ENCODE measurements around the gene C1orf174. TPM values are rescaled to one million over a fixed set of nuclear protein-coding genes. Genes with fewer than 3 reads are reported as not detected.

C1orf174 gene
- total RNA-seq, 1 donor: 21.0 TPM

- H3K4me1 ChIP-seq (ENCODE audit: insufficient read depth, low read length): no peaks in the 10 kb centered on the region
- no peak overlapping the region for H3K4me3 ChIP-seq (ENCODE audit: low read length)
- no peaks in the 10 kb centered on the region for H3K9me3 ChIP-seq (ENCODE audit: low read depth, low read length)
- no peaks in the 10 kb centered on the region for H3K27me3 ChIP-seq (ENCODE audit: insufficient read depth, low read length)
Measured at GRCh38 chr1:3931007-3931912, 31.2 kb upstream of the C1orf174 start.

- Histone ChIP-seq H3K4me1 (ENCODE audit: insufficient read depth, low read length) (no peaks in the 10 kb centered on the region), H3K9me3 (ENCODE audit: low read depth, low read length) (no peaks in the 10 kb centered on the region), H3K27me3 (ENCODE audit: insufficient read depth, low read length) (no peaks in the 10 kb centered on the region), H3K4me3 (ENCODE audit: low read length) (no peak overlapping the region)
Measured at GRCh38 chr1:3930301-3931006, 30.4 kb upstream of the C1orf174 start.

DNA sequence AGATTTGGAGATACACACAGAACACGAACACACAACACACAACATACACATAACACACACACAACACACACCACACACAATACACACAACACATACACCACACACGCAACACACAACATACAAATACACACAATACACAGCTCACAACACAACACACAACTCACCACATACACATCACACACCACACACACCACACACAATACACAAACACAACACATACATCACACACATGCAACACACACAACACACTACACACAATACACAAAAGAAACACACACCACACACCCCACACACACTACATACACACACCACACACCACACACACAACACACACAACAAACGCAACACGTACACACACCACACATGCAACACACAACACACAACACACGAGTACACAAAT is 29.1 kb upstream of the C1orf174 start:
- Histone ChIP-seq H3K27me3 (ENCODE audit: insufficient read depth, low read length) (no peaks in the 10 kb centered on the region), H3K4me3 (ENCODE audit: low read length) (no peak overlapping the region), H3K9me3 (ENCODE audit: low read depth, low read length) (no peaks in the 10 kb centered on the region), H3K4me1 (ENCODE audit: insufficient read depth, low read length) (no peaks in the 10 kb centered on the region)

- no peaks in the 10 kb centered on the region for H3K27me3 ChIP-seq (ENCODE audit: insufficient read depth, low read length)
- no peaks in the 10 kb centered on the region for H3K4me1 ChIP-seq (ENCODE audit: insufficient read depth, low read length)
- no peak overlapping the region for H3K4me3 ChIP-seq (ENCODE audit: low read length)
- H3K9me3 ChIP-seq (ENCODE audit: low read depth, low read length): no peaks in the 10 kb centered on the region
Measured at GRCh38 chr1:3928586-3928985, 28.5 kb upstream of the C1orf174 start.

- H3K9me3 ChIP-seq (ENCODE audit: low read depth, low read length): no peaks in the 10 kb centered on the region
- no peaks in the 10 kb centered on the region for H3K27me3 ChIP-seq (ENCODE audit: insufficient read depth, low read length)
- no peak overlapping the region for H3K4me3 ChIP-seq (ENCODE audit: low read length)
- no peaks in the 10 kb centered on the region for H3K4me1 ChIP-seq (ENCODE audit: insufficient read depth, low read length)
Measured at GRCh38 chr1:3926956-3927355, 26.9 kb upstream of the C1orf174 start.

DNA sequence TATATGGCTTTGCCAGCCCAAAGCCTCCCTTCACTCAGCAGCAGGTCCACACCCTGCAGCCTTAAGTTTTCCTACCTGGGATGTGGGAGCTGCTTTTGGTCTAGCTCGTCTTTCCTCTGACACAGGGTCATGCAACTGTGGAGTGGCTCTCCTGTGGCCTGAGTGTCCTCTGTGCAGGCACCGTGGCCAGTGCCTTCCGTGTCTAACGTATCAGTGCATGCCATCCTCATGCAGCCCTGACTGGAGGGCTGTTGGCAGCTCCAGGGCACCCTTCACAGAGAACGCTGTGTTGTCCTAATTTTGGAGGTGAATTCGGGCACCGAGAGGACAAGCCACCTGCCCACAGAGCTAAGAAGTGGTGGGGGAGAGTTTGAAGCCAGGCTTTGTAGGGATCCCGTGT is 25.7 kb upstream of the C1orf174 start:
- Histone ChIP-seq H3K4me1 (ENCODE audit: insufficient read depth, low read length) (no peaks in the 10 kb centered on the region), H3K9me3 (ENCODE audit: low read depth, low read length) (no peaks in the 10 kb centered on the region), H3K4me3 (ENCODE audit: low read length) (no peak overlapping the region), H3K27me3 (ENCODE audit: insufficient read depth, low read length) (no peaks in the 10 kb centered on the region)

- no peaks in the 10 kb centered on the region for H3K4me1 ChIP-seq (ENCODE audit: insufficient read depth, low read length)
- H3K9me3 ChIP-seq (ENCODE audit: low read depth, low read length): no peaks in the 10 kb centered on the region
- H3K4me3 ChIP-seq (ENCODE audit: low read length): no peak overlapping the region
- H3K27me3 ChIP-seq (ENCODE audit: insufficient read depth, low read length): no peaks in the 10 kb centered on the region
Measured at GRCh38 chr1:3925256-3925655, 25.2 kb upstream of the C1orf174 start.

DNA sequence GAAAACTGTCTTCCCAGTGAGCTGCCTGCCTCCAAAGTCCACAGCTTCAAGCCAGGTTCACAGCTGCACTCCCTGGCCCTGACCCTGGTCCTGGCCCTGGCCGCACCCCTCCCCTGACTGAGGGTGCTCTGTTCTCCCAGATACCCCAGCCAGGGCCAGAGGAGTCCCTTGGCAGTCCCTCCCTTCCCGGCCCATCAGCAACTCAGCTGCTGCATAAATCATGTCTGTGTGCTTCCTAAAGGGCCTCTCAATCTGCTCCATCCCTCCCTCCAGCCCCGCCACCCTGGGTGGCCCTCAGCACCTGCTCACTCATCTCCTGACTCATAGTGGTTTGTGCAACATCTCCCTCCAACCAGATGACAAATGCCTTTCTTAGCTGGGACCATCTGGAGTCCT is 24.8 kb upstream of the C1orf174 start:
- no peak overlapping the region for H3K4me3 ChIP-seq (ENCODE audit: low read length)
- H3K9me3 ChIP-seq (ENCODE audit: low read depth, low read length): no peaks in the 10 kb centered on the region
- no peaks in the 10 kb centered on the region for H3K27me3 ChIP-seq (ENCODE audit: insufficient read depth, low read length)
- H3K4me1 ChIP-seq (ENCODE audit: insufficient read depth, low read length): no peaks in the 10 kb centered on the region

DNA sequence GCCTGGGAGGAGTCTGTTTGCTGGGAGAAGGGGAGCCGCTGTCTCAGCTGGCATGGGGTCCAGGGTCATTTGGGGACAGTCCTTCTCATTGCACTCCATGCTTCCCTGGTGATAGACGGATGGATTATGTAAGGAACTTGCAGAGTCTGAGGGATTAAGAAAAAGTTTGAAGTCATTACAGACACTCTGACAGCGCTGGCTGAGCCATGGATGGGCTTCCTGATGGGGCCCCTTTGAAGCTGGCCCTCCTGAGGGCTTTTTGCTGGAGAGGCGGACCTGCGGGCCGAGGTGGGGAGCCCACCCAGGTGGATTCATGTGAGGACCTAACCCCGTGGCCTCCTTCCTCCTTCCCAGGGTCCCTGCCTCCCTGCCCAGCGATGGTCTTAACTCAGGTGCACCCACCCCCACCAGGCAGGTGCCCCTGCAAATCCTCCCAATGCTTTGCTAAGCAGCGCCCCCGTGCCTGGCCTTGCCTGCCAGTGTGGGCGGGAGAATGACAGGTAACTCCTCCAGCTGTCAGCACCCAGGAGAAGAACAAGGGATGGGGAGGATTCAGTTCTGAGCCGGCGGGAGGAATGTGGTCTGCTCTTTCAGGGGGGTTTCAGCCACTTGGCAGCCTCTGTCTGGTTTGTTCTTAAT is 24.2 kb upstream of the C1orf174 start:
- Histone ChIP-seq H3K27me3 (ENCODE audit: insufficient read depth, low read length) (no peaks in the 10 kb centered on the region), H3K4me1 (ENCODE audit: insufficient read depth, low read length) (no peaks in the 10 kb centered on the region), H3K9me3 (ENCODE audit: low read depth, low read length) (no peaks in the 10 kb centered on the region), H3K4me3 (ENCODE audit: low read length) (no peak overlapping the region)

GRCh38 chr1:3923378-3924185 is 23.5 kb upstream of the C1orf174 start:
- H3K9me3 ChIP-seq (ENCODE audit: low read depth, low read length): no peaks in the 10 kb centered on the region
- H3K4me1 ChIP-seq (ENCODE audit: insufficient read depth, low read length): no peaks in the 10 kb centered on the region
- no peaks in the 10 kb centered on the region for H3K27me3 ChIP-seq (ENCODE audit: insufficient read depth, low read length)
- H3K4me3 ChIP-seq (ENCODE audit: low read length): no peak overlapping the region

DNA sequence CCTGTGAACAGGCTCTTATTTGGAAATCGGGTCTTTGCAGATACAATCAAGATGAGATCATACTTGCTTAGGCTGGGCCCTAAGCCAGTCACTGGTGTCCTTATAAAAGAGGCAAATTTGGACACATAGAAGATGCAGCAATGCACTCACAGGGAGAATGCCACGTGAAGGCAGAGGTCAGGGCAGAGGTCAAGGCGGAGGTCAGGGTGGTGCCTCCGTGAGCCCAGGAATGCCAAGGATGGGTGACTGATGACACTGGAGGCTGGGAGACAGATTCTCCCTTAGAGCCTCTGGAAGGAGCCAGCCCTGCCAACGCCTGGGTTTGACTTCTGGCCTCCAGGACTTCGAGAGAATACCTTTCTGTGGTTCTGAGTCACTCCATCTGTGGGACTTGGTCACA is 22.8 kb upstream of the C1orf174 start:
- Histone ChIP-seq H3K27me3 (ENCODE audit: insufficient read depth, low read length) (no peaks in the 10 kb centered on the region), H3K9me3 (ENCODE audit: low read depth, low read length) (no peaks in the 10 kb centered on the region), H3K4me1 (ENCODE audit: insufficient read depth, low read length) (no peaks in the 10 kb centered on the region), H3K4me3 (ENCODE audit: low read length) (no peak overlapping the region)

DNA sequence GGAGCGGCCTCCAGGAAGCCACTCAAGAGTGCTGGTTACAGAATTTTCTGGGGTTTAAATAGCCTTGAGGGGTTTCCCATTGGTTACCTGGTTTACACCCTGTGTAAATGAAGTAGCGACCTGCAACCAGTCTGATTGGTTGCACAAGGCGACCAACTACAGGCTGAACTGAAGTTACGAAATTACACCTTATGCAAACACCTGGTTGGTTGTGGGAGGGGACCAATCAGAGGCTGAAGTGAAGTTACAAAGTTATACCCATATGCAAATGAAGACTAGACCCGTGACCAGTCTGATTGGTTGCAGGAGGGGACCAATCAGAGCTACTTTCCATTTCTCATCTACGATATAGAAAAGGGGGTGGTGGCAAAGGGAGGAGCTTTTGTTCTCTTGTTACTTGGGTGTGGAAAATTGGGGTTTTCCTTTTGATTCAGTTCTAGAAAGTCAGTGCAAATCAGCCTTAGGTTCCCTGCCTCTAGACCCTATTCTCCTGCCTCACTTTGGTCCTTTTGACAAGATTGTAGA is 22.2 kb upstream of the C1orf174 start:
- no peak overlapping the region for H3K4me3 ChIP-seq (ENCODE audit: low read length)
- H3K9me3 ChIP-seq (ENCODE audit: low read depth, low read length): no peaks in the 10 kb centered on the region
- H3K4me1 ChIP-seq (ENCODE audit: insufficient read depth, low read length): no peaks in the 10 kb centered on the region
- no peaks in the 10 kb centered on the region for H3K27me3 ChIP-seq (ENCODE audit: insufficient read depth, low read length)

DNA sequence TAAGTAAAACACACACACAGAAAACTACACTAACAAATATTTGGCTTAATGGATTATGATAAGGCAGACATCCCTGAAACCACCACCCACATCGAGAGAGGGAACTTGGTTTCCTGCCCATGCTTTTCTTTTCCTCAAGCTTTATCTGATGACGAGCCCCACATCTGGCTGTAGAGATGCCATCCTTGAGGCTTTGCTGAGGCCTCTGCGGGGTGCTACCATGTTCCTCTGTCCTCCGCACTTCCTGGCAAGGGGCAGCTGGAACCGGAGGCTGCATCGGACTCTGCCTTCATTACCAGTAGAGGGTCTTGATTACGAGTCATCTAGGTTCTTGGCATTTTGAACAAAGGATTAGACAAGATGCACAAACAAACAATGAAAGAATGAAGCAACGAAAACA is 21.7 kb upstream of the C1orf174 start:
- H3K9me3 ChIP-seq (ENCODE audit: low read depth, low read length): no peaks in the 10 kb centered on the region
- H3K4me1 ChIP-seq (ENCODE audit: insufficient read depth, low read length): no peaks in the 10 kb centered on the region
- H3K27me3 ChIP-seq (ENCODE audit: insufficient read depth, low read length): no peaks in the 10 kb centered on the region
- no peak overlapping the region for H3K4me3 ChIP-seq (ENCODE audit: low read length)

GRCh38 chr1:3919706-3920105 is 19.6 kb upstream of the C1orf174 start:
- Histone ChIP-seq H3K9me3 (ENCODE audit: low read depth, low read length) (no peaks in the 10 kb centered on the region), H3K27me3 (ENCODE audit: insufficient read depth, low read length) (no peaks in the 10 kb centered on the region), H3K4me3 (ENCODE audit: low read length) (no peak overlapping the region), H3K4me1 (ENCODE audit: insufficient read depth, low read length) (no peaks in the 10 kb centered on the region)
